Muscle of leg (tissue), 11 donors: Measurements from ENCODE around the gene NHERF2. TPM values are rescaled to one million over a fixed set of nuclear protein-coding genes. Genes with fewer than 3 reads are reported as not detected.

Source experiments
- DNase-seq: peaks from one replicate; pipeline ENCODE4 v3.0.0; 2013
- H3K27ac ChIP-seq: one replicate; pipeline ENCODE4 v1.5.1; 2013; ENCODE audit warnings: mild to moderate bottlenecking, low read length, control low read depth
- H3K27me3 ChIP-seq: one replicate; pipeline ENCODE4 v1.6.1; 2013; ENCODE audit warnings: low read length; ENCODE audit not compliant: control insufficient read depth, insufficient read depth
- H3K36me3 ChIP-seq: one replicate; pipeline ENCODE4 v1.6.1; 2013; ENCODE audit warnings: low read length; ENCODE audit not compliant: control insufficient read depth, insufficient read depth
- H3K4me1 ChIP-seq: one replicate; pipeline ENCODE4 v1.6.1; 2013; ENCODE audit warnings: low read length; ENCODE audit not compliant: control insufficient read depth, insufficient read depth
- H3K4me3 ChIP-seq: one replicate; pipeline ENCODE4 v1.5.1; 2013; ENCODE audit warnings: low read length, control low read depth
- H3K9me3 ChIP-seq: replicated peaks from 2 replicates; pipeline ENCODE4 v1.6.1; 2013; ENCODE audit warnings: low read depth, low read length; ENCODE audit not compliant: control insufficient read depth
- WGBS: methylation state at CpG from one replicate; pipeline ENCODE4 v1.1.5; 2013; ENCODE audit warnings: missing lambda C conversion rate; ENCODE audit not compliant: insufficient coverage; 5-methylcytosine and 5-hydroxymethylcytosine counted together
- polyA plus RNA-seq, 8 donors: library from polyadenylated mRNA; unstranded; fragments of 120-200 nt; gene quantifications; one replicate each; pipeline versions ENCODE4 v1.2.1 to v1.2.3, GENCODE V29; 2013; ENCODE audit warnings: inconsistent platforms in 1 of 8, low replicate concordance in 1 of 8; ENCODE audit not compliant: insufficient read length in 8 of 8, insufficient read depth in 1 of 8
- total RNA-seq: library from RNA; stranded (reverse); fragments of 120-200 nt; gene quantifications from one replicate; pipeline ENCODE4 v1.2.4, GENCODE V29; 2013

Gene NHERF2
- total and polyA plus RNA-seq, 9 donors, result 22.1 to 60.6 (median 45.4) TPM

DNA sequence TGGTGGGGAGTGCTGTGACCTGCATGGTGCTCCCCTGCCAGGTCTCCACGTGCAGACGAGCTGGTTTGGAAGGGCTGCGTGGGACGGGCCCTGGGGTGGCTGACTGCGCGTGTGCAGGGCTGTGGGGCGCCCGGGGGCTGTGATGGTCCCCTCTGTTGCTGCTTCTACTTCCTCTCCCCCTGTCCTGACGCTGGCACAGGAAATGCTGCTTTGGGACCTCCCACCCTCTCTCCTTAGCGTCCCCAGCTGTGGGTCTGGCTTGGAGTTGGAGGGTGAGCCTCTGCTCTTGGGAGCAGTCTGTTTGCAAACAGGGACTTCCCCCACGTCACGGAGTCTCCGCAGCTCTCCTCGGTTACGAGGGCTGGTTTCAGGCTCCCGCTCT, 56.3 kb downstream of the NHERF2 start:
- Histone ChIP-seq H3K36me3 (peaks cover 90% of the 10 kb centered on the region), H3K4me3 (no peak overlapping the region), H3K4me1 (peaks cover 25% of the 10 kb centered on the region), H3K27ac (peak overlapping the region; percentile 29), H3K9me3 (no peaks in the 10 kb centered on the region), H3K27me3 (no peaks in the 10 kb centered on the region)
- 65% methylated on average over 11 of the region's 16 CpGs for WGBS
- DNase-seq, result no peak

- Histone ChIP-seq H3K4me1 (peaks cover 25% of the 10 kb centered on the region), H3K27ac (no peak overlapping the region), H3K27me3 (no peaks in the 10 kb centered on the region), H3K36me3 (peaks cover 90% of the 10 kb centered on the region), H3K9me3 (no peaks in the 10 kb centered on the region), H3K4me3 (no peak overlapping the region)
- 76% methylated on average over 19 of the region's 19 CpGs for WGBS
- no peak for DNase-seq
These were observed 56.7 kb downstream of the NHERF2 start for GRCh38 chr16:2083409-2083808.

- H3K4me3 ChIP-seq, result no peak overlapping the region
- H3K9me3 ChIP-seq, result no peaks in the 10 kb centered on the region
- no peak overlapping the region for H3K27ac ChIP-seq
- no peak for DNase-seq
- peaks cover 27% of the 10 kb centered on the region for H3K4me1 ChIP-seq
- H3K36me3 ChIP-seq, result peaks cover 90% of the 10 kb centered on the region
- H3K27me3 ChIP-seq, result no peaks in the 10 kb centered on the region
- 81% methylated on average over 43 of the region's 44 CpGs for WGBS
These were observed 57.4 kb downstream of the NHERF2 start for GRCh38 chr16:2083876-2084780.

DNA sequence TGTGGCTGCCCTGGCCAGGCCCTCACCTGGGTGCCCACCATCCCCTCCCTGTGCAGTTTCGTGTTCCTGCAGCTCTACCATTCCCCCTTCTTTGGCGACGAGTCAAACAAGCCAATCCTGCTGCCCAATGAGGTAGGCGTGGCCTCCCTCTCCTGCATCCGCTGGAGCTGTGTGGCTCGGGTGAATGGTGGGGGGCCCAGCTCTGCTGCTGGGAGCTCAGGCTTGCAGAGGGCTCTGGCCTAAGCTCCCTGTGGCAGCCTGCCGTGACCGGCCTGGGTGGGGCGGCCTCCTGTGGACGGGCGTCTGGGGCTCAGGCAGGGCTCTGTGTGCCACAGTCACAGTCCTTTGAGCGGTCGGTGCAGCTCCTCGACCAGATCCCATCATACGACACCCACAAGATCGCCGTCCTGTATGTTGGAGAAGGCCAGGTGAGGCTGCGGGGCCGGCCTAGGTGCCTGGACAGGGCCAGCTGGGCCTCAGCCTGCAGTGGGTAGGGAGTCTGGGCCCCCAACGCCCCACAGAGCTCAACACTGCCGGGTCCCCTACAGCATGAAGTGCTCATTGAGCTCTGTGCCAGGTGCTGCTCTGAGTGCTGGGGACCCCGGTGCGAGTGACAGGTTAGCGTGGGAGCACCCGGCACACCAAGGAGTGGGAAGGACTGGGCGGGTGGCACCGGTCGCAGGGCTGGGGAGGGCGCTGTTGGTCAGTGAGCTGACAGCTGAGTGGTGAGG, 58.4 kb downstream of the NHERF2 start:
- no peaks in the 10 kb centered on the region for H3K27me3 ChIP-seq
- no peak for DNase-seq
- peaks cover 90% of the 10 kb centered on the region for H3K36me3 ChIP-seq
- H3K27ac ChIP-seq, result no peak overlapping the region
- H3K9me3 ChIP-seq, result no peaks in the 10 kb centered on the region
- WGBS, result 81% methylated on average over 28 of the region's 29 CpGs
- H3K4me3 ChIP-seq, result no peak overlapping the region
- peaks cover 35% of the 10 kb centered on the region for H3K4me1 ChIP-seq

DNA sequence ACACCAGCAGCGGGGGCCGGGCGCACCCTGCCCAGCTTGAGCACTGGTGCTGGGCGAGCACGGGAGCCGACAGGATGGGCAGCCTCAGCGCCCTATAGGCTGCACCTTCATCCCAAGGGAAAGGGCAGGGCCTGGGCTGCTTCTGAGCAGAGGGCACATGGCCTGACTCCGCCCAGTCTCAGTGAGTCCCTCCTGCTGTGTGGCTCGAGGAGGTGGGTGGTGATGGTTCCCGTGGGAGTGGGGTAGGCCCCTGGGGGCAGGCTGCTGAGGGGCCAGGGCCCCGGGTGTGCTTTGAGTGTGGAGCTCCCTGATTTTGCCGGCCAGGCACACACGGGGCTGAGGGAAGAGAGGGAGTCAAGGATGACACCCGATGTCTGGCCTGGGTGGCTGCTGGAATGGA, 59.0 kb downstream of the NHERF2 start:
- WGBS, result 78% methylated on average over 14 of the region's 14 CpGs
- Histone ChIP-seq H3K27me3 (no peaks in the 10 kb centered on the region), H3K4me1 (peaks cover 41% of the 10 kb centered on the region), H3K9me3 (no peaks in the 10 kb centered on the region), H3K36me3 (peaks cover 94% of the 10 kb centered on the region), H3K27ac (no peak overlapping the region), H3K4me3 (no peak overlapping the region)
- DNase-seq, result no peak

- Histone ChIP-seq H3K36me3 (peaks cover 92% of the 10 kb centered on the region), H3K27ac (no peak overlapping the region), H3K27me3 (no peaks in the 10 kb centered on the region), H3K4me3 (no peak overlapping the region), H3K9me3 (no peaks in the 10 kb centered on the region), H3K4me1 (peaks cover 42% of the 10 kb centered on the region)
- WGBS, result 90% methylated on average over 27 of the region's 27 CpGs
- DNase-seq, result no peak
These were observed 59.5 kb downstream of the NHERF2 start for GRCh38 chr16:2086106-2086742.

DNA sequence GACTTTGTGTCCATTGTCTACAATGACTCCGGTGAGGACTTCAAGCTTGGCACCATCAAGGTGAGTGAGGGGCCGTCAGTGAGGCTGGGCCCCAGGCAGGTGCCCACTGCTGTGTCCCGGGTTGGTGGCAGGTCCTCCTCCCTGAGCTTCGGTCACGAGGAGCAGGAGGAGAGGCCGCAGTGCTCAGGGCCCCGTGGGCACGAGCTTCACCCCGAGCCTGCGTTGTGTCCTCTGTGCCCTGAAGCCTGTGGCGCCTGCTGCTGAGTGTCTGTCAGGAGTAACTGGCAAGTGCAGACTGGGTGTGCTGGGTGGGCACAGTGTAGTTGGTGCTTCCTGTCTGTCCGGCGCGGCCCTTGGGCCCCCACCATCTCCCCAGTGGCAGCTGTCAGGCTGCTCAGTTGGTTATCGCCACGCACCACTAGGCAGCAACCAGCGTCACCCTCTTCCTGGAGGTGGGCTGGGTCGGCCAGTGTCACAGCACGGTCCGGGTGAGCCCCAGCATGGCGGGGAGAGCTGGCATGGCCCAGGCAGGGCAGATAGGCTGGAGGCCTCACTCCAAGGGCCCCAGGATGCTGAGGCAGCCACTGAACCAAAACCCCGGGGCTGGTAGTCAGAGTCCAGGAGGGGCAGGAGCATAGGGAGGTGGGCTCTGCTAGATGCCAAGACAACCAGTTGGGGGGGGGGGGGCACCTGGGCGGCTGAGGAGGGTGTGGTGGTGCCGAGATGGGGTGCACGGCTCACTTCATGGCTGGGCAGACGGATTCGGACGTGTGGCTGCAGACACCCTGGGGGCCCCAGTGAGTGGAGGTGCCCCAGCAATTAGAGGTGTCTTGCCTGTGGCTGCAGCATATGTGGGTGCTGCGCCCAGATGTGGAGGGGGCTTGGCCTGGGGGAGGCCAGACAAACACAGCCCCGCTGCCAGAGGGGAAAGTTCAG, 60.4 kb downstream of the NHERF2 start:
- no peak for DNase-seq
- Histone ChIP-seq H3K27me3 (no peaks in the 10 kb centered on the region), H3K9me3 (no peaks in the 10 kb centered on the region), H3K27ac (no peak overlapping the region), H3K36me3 (peaks cover 91% of the 10 kb centered on the region), H3K4me3 (no peak overlapping the region), H3K4me1 (peaks cover 41% of the 10 kb centered on the region)
- WGBS, result 86% methylated on average over 23 of the region's 30 CpGs

GRCh38 chr16:2087748-2088631, 61.3 kb downstream of the NHERF2 start:
- WGBS, result 80% methylated on average over 34 of the region's 41 CpGs
- no peak overlapping the region for H3K4me3 ChIP-seq
- peaks cover 92% of the 10 kb centered on the region for H3K36me3 ChIP-seq
- H3K27ac ChIP-seq, result no peak overlapping the region
- H3K9me3 ChIP-seq, result no peaks in the 10 kb centered on the region
- H3K27me3 ChIP-seq, result no peaks in the 10 kb centered on the region
- H3K4me1 ChIP-seq, result peaks cover 40% of the 10 kb centered on the region
- no peak for DNase-seq
